Measurements from ENCODE around the gene ANAPC2.

ANAPC2 gene

GRCh38 chr9:137194909-137195308 lies 6.5 kb upstream of the ANAPC2 start:
- no peaks in the 10 kb centered on the region for H3K9me3 ChIP-seq (ENCODE audit: control insufficient read depth in 1 of 2, low read length in 2 of 2)
- no peak overlapping the region for H3K27ac ChIP-seq (ENCODE audit: low read length)
- H3K4me1 ChIP-seq (ENCODE audit: control insufficient read depth in 1 of 2, insufficient read depth in 2 of 2, low read length in 2 of 2): peaks cover 0 to 35% of the 10 kb centered on the region in 2 donors
- no peak overlapping the region for H3K4me3 ChIP-seq (ENCODE audit: low read depth in 1 of 2, low read length in 2 of 2)
- no peaks in the 10 kb centered on the region for H3K27me3 ChIP-seq (ENCODE audit: low read depth, low read length)
- peaks cover 9 to 13% of the 10 kb centered on the region in 2 donors for H3K36me3 ChIP-seq (ENCODE audit: control insufficient read depth in 1 of 2, insufficient read depth in 2 of 2, low read length in 2 of 2)

- H3K4me1 ChIP-seq (ENCODE audit: control insufficient read depth in 1 of 2, insufficient read depth in 2 of 2, low read length in 2 of 2): peaks cover 0 to 35% of the 10 kb centered on the region in 2 donors
- H3K27ac ChIP-seq (ENCODE audit: low read length): no peak overlapping the region
- no peak overlapping the region for H3K4me3 ChIP-seq (ENCODE audit: low read depth in 1 of 2, low read length in 2 of 2)
- no peaks in the 10 kb centered on the region for H3K27me3 ChIP-seq (ENCODE audit: low read depth, low read length)
- H3K36me3 ChIP-seq (ENCODE audit: control insufficient read depth in 1 of 2, insufficient read depth in 2 of 2, low read length in 2 of 2): peaks cover 9 to 15% of the 10 kb centered on the region in 2 donors
- no peaks in the 10 kb centered on the region for H3K9me3 ChIP-seq (ENCODE audit: control insufficient read depth in 1 of 2, low read length in 2 of 2)
Observed at GRCh38 chr9:137194388-137194787, 6.0 kb upstream of the ANAPC2 start.

DNA sequence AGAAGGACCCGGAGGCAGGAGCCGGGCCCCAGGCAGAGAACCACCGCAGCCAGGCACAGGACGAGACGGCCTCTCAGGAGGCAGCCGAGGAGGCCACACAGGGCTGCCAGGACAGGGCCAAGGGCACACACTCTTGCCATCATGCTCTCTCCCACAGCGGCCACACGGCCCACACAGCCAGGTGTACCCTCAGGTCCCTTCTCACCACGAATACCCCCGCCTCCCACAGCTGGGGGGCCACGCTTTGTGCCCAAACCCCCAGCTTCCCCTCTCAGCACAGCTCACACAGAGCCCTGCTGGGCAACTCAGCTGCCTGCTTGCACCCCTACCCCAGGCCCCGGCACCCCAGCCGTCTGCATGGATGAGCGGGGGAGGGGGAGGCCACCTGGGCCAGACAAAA lies 5.4 kb upstream of the ANAPC2 start:
- Histone ChIP-seq H3K4me3 (ENCODE audit: low read depth in 1 of 2, low read length in 2 of 2) (no peak overlapping the region), H3K36me3 (ENCODE audit: control insufficient read depth in 1 of 2, insufficient read depth in 2 of 2, low read length in 2 of 2) (peaks cover 9 to 19% of the 10 kb centered on the region in 2 donors), H3K9me3 (ENCODE audit: control insufficient read depth in 1 of 2, low read length in 2 of 2) (no peaks in the 10 kb centered on the region), H3K4me1 (ENCODE audit: control insufficient read depth in 1 of 2, insufficient read depth in 2 of 2, low read length in 2 of 2) (peaks cover 0 to 31% of the 10 kb centered on the region in 2 donors), H3K27me3 (ENCODE audit: low read depth, low read length) (no peaks in the 10 kb centered on the region), H3K27ac (ENCODE audit: low read length) (no peak overlapping the region)

- no peak overlapping the region for H3K27ac ChIP-seq (ENCODE audit: low read length)
- H3K36me3 ChIP-seq (ENCODE audit: control insufficient read depth in 1 of 2, insufficient read depth in 2 of 2, low read length in 2 of 2): peaks cover 9 to 26% of the 10 kb centered on the region in 2 donors
- H3K4me3 ChIP-seq (ENCODE audit: low read depth in 1 of 2, low read length in 2 of 2): no peak overlapping the region
- no peaks in the 10 kb centered on the region for H3K9me3 ChIP-seq (ENCODE audit: control insufficient read depth in 1 of 2, low read length in 2 of 2)
- H3K27me3 ChIP-seq (ENCODE audit: low read depth, low read length): no peaks in the 10 kb centered on the region
- H3K4me1 ChIP-seq (ENCODE audit: control insufficient read depth in 1 of 2, insufficient read depth in 2 of 2, low read length in 2 of 2): peaks cover 0 to 25% of the 10 kb centered on the region in 2 donors
Observed at GRCh38 chr9:137192859-137193258, 4.5 kb upstream of the ANAPC2 start.

GRCh38 chr9:137192448-137192780 lies 4.1 kb upstream of the ANAPC2 start:
- no peak overlapping the region for H3K27ac ChIP-seq (ENCODE audit: low read length)
- H3K36me3 ChIP-seq (ENCODE audit: control insufficient read depth in 1 of 2, insufficient read depth in 2 of 2, low read length in 2 of 2): peaks cover 9 to 26% of the 10 kb centered on the region in 2 donors
- H3K4me1 ChIP-seq (ENCODE audit: control insufficient read depth in 1 of 2, insufficient read depth in 2 of 2, low read length in 2 of 2): peaks cover 3 to 27% of the 10 kb centered on the region in 2 donors
- no peaks in the 10 kb centered on the region for H3K27me3 ChIP-seq (ENCODE audit: low read depth, low read length)
- H3K9me3 ChIP-seq (ENCODE audit: control insufficient read depth in 1 of 2, low read length in 2 of 2): no peaks in the 10 kb centered on the region
- H3K4me3 ChIP-seq (ENCODE audit: low read depth in 1 of 2, low read length in 2 of 2): no peak overlapping the region

GRCh38 chr9:137191691-137192447 lies 3.5 kb upstream of the ANAPC2 start:
- peaks cover 9 to 30% of the 10 kb centered on the region in 2 donors for H3K36me3 ChIP-seq (ENCODE audit: control insufficient read depth in 1 of 2, insufficient read depth in 2 of 2, low read length in 2 of 2)
- H3K4me3 ChIP-seq (ENCODE audit: low read depth in 1 of 2, low read length in 2 of 2): no peak overlapping the region
- H3K27me3 ChIP-seq (ENCODE audit: low read depth, low read length): no peaks in the 10 kb centered on the region
- no peak overlapping the region for H3K27ac ChIP-seq (ENCODE audit: low read length)
- no peaks in the 10 kb centered on the region for H3K9me3 ChIP-seq (ENCODE audit: control insufficient read depth in 1 of 2, low read length in 2 of 2)
- H3K4me1 ChIP-seq (ENCODE audit: control insufficient read depth in 1 of 2, insufficient read depth in 2 of 2, low read length in 2 of 2): peaks cover 8 to 29% of the 10 kb centered on the region in 2 donors

DNA sequence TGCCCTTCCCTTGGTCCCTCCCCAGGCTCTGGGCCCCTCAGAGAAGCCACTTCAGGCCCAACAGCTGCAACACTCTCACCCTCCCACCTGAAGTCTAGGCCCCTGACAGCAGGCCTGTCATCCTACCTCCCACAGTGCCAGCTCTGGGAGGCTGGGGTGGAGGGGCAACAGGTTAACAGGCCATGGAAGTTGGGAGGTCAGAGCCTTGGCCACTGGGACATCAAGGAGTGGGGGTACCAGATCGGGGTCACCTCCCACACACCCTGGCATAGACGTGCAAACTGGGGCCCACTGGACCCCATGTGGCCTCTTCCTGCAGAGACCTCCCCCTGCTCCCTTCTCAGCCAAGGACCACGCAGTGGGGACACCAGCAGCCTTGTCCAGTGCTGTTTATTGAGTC lies 2.9 kb upstream of the ANAPC2 start:
- H3K36me3 ChIP-seq (ENCODE audit: control insufficient read depth in 1 of 2, insufficient read depth in 2 of 2, low read length in 2 of 2): peaks cover 9 to 37% of the 10 kb centered on the region in 2 donors
- no peak overlapping the region for H3K27ac ChIP-seq (ENCODE audit: low read length)
- peaks cover 11 to 36% of the 10 kb centered on the region in 2 donors for H3K4me1 ChIP-seq (ENCODE audit: control insufficient read depth in 1 of 2, insufficient read depth in 2 of 2, low read length in 2 of 2)
- no peaks in the 10 kb centered on the region for H3K9me3 ChIP-seq (ENCODE audit: control insufficient read depth in 1 of 2, low read length in 2 of 2)
- no peak overlapping the region for H3K4me3 ChIP-seq (ENCODE audit: low read depth in 1 of 2, low read length in 2 of 2)
- H3K27me3 ChIP-seq (ENCODE audit: low read depth, low read length): no peaks in the 10 kb centered on the region

GRCh38 chr9:137190315-137190856 lies 2.0 kb upstream of the ANAPC2 start:
- Histone ChIP-seq H3K9me3 (ENCODE audit: control insufficient read depth in 1 of 2, low read length in 2 of 2) (no peaks in the 10 kb centered on the region), H3K36me3 (ENCODE audit: control insufficient read depth in 1 of 2, insufficient read depth in 2 of 2, low read length in 2 of 2) (peaks cover 9 to 45% of the 10 kb centered on the region in 2 donors), H3K27me3 (ENCODE audit: low read depth, low read length) (no peaks in the 10 kb centered on the region), H3K27ac (ENCODE audit: low read length) (no peak overlapping the region), H3K4me3 (ENCODE audit: low read depth in 1 of 2, low read length in 2 of 2) (peak overlapping the region; percentile 86 to 100), H3K4me1 (ENCODE audit: control insufficient read depth in 1 of 2, insufficient read depth in 2 of 2, low read length in 2 of 2) (peaks cover 11 to 43% of the 10 kb centered on the region in 2 donors)

DNA sequence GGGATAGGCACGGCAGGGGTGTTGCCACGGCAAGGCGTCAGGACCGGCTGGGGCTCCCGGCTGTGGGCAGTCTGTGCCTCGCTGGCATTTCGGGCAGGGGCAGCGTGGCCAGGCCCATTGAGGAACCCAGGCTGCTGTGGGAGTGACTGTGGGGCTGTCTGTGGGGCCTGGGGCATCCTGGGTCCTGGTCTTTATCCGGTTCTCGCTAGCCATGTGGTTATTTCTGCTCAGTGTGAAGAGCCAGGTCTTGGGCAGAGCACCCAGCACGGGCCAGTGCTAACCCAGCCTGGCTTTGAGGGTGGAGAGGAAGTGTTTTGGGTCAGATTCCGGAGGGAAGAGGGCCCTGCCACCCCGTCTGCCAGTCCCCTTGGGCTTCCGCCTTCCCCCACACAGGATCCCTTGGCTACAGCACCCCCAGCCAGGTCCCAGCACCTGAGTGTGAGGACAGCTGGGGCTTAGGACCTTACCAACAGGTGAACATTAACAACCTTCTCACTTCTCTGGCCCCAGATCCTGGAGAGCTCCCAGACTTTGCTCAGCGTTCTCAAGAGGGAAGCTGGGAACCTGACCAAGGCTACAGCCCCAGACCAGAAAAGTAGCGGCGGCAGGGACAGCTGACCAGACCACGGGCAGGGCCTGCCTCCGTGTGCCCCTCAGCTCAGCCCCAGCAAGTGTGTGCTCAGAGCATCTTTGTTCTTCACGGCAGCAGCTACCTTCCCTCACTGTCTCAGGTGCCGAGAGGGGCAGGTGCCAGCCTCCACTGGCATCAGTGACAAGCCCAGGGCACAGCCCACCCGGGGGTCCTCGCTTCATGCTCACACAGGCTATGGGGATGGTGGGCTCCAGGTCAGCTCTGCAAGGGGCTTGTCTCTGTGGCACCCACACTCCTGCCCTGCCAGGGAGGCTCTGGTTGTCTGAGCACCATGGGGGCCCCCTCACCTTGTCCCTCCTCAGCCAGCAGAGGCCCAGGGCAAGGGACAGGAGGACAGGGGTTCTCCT lies 1.2 kb upstream of the ANAPC2 start:
- Histone ChIP-seq H3K9me3 (ENCODE audit: control insufficient read depth in 1 of 2, low read length in 2 of 2) (no peaks in the 10 kb centered on the region), H3K4me1 (ENCODE audit: control insufficient read depth in 1 of 2, insufficient read depth in 2 of 2, low read length in 2 of 2) (peaks cover 11 to 43% of the 10 kb centered on the region in 2 donors), H3K27me3 (ENCODE audit: low read depth, low read length) (no peaks in the 10 kb centered on the region), H3K27ac (ENCODE audit: low read length) (peak overlapping the region; percentile 71), H3K36me3 (ENCODE audit: control insufficient read depth in 1 of 2, insufficient read depth in 2 of 2, low read length in 2 of 2) (peaks cover 9 to 53% of the 10 kb centered on the region in 2 donors), H3K4me3 (ENCODE audit: low read depth in 1 of 2, low read length in 2 of 2) (peak overlapping the region; percentile 86 to 100)

- Histone ChIP-seq H3K27me3 (ENCODE audit: low read depth, low read length) (no peaks in the 10 kb centered on the region), H3K36me3 (ENCODE audit: control insufficient read depth in 1 of 2, insufficient read depth in 2 of 2, low read length in 2 of 2) (peaks cover 20 to 68% of the 10 kb centered on the region in 2 donors), H3K4me1 (ENCODE audit: control insufficient read depth in 1 of 2, insufficient read depth in 2 of 2, low read length in 2 of 2) (peaks cover 11 to 43% of the 10 kb centered on the region in 2 donors), H3K4me3 (ENCODE audit: low read depth in 1 of 2, low read length in 2 of 2) (peak overlapping the region; percentile 86 to 100), H3K27ac (ENCODE audit: low read length) (peak overlapping the region; percentile 71), H3K9me3 (ENCODE audit: control insufficient read depth in 1 of 2, low read length in 2 of 2) (no peaks in the 10 kb centered on the region)
Observed at GRCh38 chr9:137188086-137188489, 272 bp downstream of the ANAPC2 start.

DNA sequence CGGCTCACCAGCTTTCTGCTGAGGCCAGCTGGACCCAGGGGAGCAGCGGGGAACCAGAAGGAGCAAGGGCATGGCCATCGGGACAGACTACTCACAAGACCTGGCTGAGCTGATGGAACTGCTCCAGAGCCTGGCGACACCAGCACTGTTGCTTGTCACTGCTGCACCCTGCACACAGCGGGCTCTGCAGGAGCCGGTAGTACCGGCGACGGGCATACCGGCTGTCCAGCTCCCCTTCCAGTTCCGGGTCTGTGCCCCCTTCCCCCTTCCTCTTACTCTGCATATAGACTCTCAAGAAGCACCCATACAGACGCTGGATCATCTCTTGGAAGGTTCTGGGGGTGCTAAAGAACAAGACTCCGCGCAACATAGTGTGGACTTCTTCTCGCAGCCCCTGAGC lies 974 bp downstream of the ANAPC2 start:
- no peak overlapping the region for H3K27ac ChIP-seq (ENCODE audit: low read length)
- H3K27me3 ChIP-seq (ENCODE audit: low read depth, low read length): no peaks in the 10 kb centered on the region
- H3K9me3 ChIP-seq (ENCODE audit: control insufficient read depth in 1 of 2, low read length in 2 of 2): no peaks in the 10 kb centered on the region
- H3K4me3 ChIP-seq (ENCODE audit: low read depth in 1 of 2, low read length in 2 of 2): peak overlapping the region; percentile 86 to 100
- peaks cover 22 to 75% of the 10 kb centered on the region in 2 donors for H3K36me3 ChIP-seq (ENCODE audit: control insufficient read depth in 1 of 2, insufficient read depth in 2 of 2, low read length in 2 of 2)
- H3K4me1 ChIP-seq (ENCODE audit: control insufficient read depth in 1 of 2, insufficient read depth in 2 of 2, low read length in 2 of 2): peaks cover 11 to 43% of the 10 kb centered on the region in 2 donors
